ENCODE measurements around the gene CSRP3.
A peak's percentile ranks its signal among the peaks of the same experiment; 100 is the strongest.

- TF ChIP-seq CTCF (IDR thresholded peaks at IDR 0.05), result no peak
- peak in 1 of 4 donors; percentile 9 for TF ChIP-seq POLR2A (IDR thresholded peaks at IDR 0.05)
Measured at GRCh38 chr11:19240420-19241259, 38.9 kb upstream of the CSRP3 start, which contains the start of gene E2F8.
